GM21717 (cell line): ENCODE measurements around the gene CHST15.
A peak's percentile ranks its signal among the peaks of the same experiment; 100 is the strongest.
"Not testable (repeated sequence)": the region's sequence is repeated elsewhere in the genome, so short reads cannot be mapped to it uniquely, and the experiment has no call there.

Experiments
- ATAC-seq: cut with Tn5 transposase; IDR thresholded peaks from one replicate; pipeline ENCODE4 v1.9.1; 2021; ENCODE audit warnings: mild to moderate bottlenecking, moderate library complexity; ENCODE audit not compliant: unreplicated experiment

Gene CHST15

DNA sequence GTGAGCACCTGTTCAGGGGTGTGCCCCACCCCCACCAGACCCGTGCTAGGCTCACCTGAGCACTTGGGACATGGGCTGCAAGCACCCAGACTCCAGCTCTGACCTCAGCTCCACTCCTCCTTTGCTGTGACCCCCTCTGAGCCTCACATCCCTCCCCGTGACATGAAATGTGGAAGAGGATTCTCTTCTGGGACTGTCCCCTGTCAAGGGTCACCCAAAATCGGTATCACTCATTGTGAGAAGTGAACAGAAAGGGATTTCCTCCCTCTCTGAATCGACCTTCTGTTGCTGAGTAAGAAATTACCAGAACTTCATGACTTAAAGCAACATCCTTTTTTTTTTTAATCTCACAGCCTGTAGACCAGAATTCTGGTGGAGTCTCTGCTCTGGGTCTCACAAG is 6.2 kb upstream of the CHST15 start:
- ATAC-seq: no peak

DNA sequence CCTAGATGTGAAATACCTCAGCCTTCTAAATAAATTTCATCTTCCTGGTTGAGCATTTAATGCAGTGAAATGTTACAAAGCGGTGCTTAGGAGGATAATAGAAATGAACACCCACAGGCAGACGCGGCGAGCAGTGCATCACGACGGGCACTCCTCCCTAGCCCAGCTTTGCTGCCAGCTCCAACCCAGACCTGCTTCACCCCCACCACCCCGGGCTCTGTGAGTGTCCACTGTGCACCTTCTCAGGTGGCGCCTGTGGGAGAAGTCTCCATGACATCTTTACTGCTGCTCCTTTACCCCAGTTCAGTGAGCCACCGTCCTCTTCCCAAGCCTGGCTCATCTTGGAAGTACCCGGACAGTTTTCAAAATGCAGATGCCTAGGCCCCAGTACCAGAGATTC is 5.2 kb upstream of the CHST15 start:
- ATAC-seq: no peak

DNA sequence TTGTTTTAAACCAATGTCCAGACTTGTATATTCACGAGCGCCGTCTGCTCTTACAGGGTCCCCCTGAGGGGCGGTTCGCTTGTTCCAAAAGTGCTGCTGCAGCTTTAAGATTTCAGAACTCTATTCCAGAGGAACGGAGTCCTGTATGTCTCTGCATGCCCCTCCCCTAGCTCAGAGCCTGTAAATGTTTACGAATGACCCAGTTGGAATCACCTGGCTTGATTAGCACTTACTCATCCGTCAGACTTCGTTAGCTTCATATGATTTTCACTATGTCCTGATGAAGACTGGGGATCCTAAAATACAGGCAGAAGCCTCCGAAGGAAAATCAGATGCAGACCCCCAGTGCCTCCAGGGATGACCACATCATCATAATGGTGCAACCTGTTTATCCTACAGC is 4.5 kb upstream of the CHST15 start:
- ATAC-seq: no peak

DNA sequence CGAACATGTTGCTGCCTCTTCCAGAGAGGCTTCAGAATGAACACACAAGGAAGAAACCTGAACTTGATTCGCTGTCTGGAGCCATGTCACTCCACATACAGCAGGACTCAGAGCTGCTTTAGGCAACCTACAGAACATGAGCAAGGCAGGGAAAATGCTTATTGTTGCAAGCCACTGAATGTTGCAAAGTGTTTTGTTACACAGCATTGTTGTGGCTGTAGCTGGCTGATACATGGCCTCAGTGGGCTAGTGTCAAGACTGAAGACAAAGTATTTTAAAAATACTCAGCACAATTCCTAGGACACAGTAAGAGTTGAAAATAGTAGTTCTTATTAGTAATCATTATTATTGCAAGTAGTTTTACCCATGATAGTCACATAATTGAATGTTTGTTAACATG is 3.1 kb upstream of the CHST15 start:
- no peak for ATAC-seq

DNA sequence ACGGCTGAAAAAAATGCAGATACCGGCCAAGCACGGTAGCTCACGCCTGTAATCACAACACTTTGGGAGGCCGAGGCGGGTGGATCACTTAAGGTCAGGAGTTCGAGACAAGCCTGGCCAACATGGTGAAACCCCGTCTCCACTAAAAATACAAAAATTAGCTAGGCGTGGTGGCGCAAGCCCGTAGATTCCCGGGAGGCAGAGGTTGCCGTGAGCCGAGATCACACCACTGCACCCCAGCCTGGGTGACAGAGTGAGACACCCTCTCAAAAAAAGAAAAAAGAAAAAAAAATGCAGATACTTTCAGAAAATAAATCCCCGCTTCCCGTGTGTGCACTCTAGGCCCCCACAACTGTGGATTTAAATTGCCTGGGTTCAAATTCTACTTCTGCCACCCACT is 2.4 kb upstream of the CHST15 start:
- not testable (repeated sequence) for ATAC-seq

DNA sequence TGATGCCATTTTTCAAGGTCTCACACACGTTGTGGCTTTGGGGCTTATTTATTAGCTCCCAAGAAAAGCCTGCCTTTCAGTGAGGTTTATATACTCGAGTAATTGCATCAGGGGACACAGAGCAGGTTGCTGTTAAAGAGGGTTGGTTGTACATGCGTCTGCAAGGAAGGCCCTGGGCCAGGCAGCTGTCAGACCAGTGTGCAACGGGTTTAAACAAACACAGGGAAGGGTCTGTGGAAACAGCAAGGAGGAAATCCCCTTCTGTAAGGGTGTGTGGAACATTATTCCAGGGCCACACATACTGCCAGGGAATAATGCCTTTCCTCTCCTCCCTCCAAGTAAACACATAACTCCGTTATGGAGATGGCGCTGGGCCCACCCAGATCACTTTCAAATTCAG is 1.7 kb upstream of the CHST15 start:
- no peak for ATAC-seq

DNA sequence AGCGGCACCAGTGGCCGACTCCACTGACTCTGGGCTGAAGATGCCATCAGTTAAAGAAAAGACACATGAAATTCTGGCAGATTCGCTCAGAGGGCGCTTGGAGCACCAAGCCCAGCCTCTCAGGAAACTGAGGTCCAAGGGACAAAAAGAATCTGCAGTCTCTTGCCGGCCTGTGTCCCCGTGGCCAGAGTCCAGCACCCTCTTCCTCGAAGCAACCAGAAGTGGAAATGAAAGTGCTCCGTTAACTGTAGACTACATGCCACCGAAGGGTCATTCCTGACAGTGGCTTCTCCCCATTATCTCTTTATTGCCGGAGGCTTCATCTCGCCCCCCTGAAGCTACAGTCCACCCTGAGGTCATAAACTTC is 1.0 kb upstream of the CHST15 start:
- ATAC-seq: no peak

DNA sequence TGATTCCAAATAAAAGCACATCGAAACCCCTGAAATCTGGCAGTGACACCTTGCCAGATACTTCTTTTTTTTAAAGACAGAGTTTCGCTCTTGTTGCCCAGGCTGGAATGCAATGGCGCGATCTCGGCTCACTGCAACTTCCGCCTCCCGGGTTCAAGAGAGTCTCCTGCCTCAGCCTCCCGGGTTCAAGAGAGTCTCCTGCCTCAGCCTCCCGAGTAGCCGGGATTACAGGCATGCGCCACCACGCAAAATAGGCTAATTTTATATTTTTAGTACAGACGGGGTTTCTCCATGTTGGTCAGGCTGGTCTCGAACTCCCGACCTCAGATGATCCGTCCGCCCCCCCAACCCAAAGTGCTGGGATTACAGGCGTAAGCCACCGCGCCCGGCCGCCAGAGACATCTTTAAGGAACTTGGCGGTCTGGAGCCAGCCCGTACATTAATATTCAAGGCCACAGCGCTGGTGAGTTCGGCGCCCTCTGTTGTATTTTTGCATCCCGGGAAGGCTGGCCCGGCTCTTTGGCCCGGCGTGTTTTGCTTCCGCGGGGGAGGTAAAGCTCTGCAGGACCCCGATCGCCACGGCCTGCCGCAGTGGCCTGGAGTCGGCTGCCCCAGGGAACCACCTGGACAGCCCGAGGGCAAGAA is 498 bp upstream of the CHST15 start:
- not testable (repeated sequence) for ATAC-seq

DNA sequence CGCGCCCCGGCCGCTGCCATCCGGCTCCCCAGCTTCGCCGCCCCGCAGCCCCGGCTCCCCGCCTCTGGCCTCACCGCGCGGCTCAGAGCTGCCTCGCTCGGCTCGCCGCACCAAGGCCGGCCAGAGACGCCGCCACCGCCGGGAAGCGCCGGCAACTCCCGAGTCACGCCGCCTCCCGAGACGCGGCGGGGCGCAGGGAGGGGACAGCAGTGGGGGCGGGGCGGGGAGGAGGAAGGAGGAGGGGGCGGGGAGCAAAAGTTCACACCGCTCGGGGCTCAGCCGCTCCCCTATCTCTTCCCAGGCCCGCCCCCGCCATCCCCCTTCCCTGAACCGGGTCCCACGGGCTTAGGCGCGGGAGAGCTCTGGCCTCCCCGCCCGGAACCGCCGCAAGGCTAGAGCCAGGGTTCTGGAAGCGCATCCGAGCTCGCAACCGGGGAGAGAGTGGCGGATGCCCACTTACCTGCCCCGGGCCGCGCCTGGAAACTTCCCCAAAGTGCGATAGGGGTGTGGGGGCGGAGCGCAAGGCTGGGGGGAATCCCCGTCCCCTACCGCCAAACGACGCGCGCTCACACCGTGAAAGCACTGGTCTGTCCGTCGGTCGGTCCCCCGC is 1.0 kb downstream of the CHST15 start:
- peak; percentile 52 for ATAC-seq

DNA sequence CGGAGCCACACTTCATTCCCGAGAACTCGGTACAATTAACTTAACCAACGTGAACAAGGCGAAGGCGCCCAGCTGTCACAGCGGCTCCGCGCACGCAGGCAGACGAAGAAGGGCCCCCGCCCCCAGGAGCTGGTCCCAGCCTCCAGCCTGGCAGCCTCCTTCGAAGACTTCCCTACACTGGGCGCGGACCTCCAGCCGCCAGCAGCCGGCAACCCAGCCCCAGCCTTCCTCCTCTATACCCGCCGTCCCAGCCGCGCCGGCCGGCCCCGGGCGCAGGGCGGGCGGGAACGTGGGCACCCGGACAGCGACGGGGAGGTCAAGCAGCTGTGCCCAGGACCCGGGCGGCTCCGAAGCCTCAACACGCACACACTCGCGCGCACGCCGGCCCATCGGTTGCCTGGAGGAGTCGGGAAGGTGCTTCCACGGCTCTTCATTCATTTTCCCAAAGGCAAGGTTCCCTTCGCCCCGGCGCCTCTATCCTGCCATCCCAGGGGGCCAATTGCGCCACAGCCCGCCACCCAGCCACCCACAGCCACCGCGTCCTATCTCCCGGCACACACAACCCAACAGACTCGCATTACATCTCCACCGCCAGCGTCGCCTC is 1.6 kb downstream of the CHST15 start:
- ATAC-seq: no peak

DNA sequence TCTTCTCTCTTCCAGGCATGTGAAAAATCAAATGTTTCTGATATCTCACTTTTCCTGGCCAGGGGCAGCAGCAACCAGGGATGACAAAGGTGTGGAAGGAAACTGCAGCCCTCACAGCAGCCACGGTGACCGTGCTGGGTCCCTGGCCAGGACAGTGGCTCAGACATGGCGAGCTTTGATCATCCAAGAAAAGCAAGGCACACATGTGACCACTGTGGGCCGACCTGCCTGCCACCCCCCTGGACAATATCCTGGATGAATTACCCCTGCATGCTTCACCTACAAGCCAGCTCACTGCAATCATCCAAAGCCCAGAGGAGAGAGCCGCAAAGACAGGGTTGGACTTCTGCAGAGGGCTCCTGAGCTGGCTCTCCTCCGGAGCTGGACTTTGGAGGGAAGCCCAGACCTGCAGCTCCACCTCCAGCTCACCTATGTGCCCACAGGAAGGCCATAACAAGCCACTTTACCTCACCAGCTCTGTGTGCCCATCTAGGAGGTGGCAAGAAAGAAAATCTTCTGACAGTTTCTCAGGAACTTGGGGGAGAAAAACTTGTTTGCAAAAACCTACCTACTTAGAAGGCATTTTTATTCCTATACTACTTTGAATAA is 2.7 kb downstream of the CHST15 start:
- no peak for ATAC-seq

DNA sequence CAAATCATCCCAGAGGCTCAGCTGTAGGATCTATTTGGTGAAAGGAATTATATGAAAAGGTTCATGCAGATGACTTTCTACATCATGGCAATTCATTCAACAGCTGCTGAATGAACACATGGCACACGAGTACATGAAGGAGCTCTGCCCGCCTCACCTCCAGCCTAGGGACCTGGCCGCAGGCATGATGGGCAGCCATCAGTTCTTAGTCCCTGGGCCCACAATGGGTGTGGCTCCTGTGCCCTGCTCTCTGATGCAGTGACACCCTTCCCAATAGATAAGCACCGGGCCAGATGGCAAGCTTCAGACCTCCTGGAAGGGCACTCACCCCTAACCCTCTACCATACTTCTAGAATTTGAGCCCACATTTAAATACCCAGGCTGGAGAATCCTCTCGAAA is 3.5 kb downstream of the CHST15 start:
- ATAC-seq: no peak

DNA sequence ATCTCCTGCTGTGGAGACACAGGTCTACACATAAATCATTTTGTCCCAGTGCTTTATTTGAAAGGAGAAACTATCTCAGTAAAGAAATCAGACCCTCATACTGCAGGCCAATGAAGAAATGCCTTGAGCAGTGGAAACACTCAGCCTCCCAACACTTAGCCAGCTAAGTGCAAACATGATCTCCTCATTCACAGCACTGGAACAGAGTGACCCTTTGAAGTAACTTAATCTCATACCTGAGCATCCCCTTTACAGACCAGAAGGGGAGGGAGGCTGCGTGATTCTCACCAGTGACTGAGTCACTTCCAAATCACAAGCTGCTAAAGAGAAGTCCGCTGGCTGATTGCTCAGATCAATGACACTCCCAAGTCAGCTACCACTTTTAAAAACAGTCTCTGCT is 4.5 kb downstream of the CHST15 start:
- ATAC-seq: no peak

DNA sequence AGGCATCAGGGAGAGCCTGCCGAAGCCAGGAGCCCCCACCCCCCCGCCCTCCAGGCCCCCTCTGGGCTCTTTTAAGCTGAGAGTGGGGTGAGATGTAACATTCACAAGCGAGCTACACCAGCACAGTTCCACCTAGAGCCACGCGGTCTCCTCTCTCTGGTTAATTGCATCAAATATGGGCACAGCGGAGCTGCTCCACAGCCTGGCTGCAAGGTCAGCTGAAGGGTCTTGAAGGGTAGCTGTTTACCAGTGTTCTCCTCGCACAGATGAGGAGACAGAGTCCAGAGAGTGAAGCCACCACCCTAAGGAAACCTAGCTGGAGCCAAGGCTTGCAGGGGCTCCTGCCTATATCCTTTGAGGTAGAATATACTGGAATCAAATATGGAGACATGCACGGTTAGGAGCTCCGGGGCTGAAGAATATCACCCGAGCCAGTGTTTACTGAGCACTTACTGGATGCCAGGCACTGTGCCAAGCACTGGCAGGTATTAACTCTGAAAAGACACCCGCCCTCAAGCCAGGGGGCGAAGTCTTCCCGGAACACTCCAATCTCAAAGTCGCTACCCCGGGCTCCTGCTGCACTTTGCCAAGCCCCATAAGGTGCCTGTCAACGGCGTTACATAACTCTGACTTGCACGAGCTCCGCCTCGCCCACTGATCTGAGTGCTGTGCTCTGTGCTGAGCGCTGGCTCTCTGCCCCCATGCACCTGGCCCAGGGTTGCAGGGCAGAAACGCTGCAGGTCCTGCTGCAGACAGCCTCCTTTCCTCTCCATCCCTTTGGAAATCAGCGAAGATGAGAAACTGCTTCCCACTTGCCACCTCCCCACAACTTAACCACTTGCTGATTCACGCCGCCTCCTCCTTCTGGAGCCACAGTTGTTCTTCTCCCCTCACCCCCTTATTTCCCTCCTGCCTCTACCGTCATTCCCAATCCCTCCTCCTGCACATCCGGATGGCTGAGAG is 5.4 kb downstream of the CHST15 start:
- ATAC-seq: no peak

DNA sequence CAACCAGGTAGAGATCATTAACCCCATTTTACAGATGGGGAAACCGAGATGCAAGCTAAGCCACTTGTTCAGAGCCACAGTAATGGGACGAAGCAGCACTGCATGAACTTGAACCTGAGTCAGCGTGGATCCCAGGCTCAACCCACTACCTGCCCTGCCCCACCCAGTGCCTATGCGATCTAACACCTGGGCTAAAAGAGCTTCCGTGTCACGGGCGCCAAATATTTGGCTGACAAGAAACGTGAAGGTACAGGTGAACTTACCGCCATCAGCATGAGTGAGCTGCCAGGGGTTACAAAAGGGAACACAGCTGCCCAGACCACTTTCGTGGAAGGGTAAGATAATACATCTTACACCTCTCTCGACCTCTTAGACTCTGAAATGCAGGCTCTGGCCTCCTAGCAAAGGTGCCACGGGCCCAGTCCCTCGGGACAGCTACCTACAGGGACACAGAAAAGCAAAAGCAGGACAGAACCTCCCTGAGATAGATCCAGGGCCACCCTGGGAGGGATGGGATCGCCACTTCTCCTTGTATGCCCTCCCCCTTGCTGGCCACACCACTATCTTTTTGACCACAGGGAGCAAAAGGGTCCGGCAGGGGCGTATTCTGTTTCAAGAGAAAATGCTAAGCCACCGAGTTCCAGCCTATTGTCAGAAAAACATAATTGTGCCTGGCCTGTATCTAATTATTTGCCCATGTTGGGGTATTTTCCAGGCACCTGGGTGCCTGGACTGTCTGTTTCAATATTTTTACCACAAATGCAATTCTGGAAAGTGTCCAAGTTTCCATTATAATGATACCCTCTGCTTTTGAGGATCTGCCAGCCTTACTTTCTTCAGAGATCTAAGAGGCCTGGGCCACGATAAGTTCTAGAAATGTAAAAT is 6.4 kb downstream of the CHST15 start:
- ATAC-seq: no peak

DNA sequence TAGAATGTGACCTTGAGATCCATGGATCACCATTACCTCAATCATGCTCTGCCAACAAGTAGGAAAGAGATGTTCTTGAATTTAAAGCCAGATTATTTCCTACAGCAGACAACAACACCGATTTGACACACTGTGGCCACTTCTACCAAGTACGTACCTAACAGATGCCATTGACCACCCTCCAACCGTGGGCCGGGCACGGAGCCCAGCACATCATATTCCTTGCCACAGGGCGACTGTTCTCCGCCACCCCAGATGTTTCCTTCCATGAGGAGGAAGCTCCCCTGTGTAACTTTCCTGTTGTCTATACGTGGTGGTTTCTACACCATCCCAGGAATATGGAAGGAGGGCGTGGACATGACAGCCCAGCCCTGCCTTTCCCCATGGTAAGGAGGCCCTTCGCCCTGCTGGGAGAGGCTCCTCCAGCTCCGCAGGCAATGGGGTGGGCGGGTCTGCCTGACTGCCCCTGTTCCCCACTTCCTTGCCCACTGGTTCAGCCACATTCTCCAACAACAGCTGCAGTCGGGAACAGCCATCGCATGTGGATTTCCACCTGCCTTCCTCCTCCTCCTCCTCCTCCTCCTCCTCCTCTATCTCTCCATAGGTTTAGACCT is 7.2 kb downstream of the CHST15 start:
- no peak for ATAC-seq

DNA sequence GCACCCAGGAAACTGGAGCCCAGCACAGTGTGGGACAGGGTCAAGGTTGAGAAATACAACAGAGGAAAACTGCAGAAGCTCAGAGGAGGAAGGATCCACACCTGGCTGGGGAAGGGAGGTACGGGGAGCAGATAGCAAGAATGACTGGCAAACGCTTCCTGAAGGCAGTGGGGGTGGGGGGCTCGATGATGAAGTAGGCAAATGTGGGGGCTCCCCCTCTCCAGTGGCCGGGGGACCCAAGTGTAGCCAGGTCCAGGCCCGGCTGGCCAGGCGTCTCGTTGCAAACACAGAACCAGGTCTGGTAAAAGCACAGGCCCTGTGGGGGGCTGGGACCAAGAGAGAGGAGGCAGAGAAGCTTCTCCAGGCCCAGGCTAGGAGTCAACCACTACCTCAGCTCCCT is 7.7 kb downstream of the CHST15 start:
- no peak for ATAC-seq

DNA sequence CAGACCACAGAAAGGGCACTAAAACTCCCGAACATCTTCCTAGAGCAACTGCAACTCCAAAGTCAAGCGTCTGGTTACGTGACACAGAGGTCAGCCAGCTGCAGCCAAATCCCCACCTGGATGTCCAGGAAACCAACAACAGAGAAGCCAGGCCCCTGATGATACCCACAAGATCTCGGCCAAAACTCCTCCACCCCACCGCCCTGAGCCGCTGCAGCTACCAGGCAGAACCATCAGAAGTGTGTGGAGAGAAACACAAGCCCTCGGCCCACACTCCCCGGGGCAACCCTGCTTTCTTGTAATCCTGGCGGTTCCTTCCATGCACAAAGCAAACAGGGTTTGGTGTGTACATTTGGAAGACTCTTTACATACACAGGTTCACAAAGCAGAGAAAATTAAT is 8.7 kb downstream of the CHST15 start:
- ATAC-seq: no peak

DNA sequence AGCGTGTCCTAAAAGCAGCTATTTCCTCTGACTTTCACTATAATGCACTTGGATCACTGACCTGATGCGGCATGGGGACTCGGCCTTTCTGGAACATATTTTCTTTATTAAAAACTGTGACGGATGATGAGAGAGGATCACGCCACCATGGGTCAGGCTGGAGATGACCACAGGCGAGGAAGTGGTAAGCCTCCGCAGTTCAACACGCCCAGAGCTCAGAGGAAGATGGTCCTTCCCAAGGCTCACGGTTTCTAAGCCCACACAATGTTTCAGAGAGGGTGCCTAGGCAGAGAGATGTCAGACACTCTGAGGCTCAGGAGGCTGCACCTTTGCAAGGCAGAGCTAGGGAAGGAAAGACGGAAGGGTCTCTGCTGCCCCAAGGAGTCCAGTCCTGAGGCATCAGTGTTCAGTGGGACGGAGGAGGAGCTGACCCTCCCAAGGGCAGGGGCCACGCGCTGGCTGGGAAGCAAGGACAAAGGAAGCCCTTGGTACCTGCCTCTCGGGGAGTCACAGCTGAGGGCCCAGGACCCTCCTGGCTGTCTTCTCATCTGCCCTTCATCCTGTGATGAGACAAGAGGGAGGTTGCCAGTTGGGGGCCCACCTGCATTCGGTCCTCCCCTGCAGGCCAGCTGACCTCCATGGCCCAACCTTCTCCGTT is 9.5 kb downstream of the CHST15 start:
- no peak for ATAC-seq
